Measurements from ENCODE around the gene AMPH.

DNA sequence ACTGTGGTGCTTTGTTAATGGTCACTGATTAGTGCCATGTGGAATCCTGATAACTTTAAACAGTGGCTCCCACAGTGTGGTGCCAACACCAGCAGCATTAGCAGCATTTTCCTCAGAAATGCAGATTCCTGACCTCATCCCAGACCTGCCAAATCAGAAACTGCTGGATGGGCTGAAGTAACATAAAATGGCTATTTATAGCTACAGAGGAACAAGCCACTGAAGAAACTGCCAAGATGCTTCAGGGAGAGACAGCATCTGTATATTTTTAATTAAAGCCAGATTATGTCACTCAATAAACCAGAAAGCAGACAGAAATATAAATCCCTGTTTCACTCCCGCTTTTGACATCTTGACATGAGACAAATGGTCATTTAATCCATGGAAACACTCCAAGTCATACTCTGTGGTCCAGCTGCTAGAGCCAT lies 178.5 kb downstream of the AMPH start:
- TF ChIP-seq, protein P1, sequence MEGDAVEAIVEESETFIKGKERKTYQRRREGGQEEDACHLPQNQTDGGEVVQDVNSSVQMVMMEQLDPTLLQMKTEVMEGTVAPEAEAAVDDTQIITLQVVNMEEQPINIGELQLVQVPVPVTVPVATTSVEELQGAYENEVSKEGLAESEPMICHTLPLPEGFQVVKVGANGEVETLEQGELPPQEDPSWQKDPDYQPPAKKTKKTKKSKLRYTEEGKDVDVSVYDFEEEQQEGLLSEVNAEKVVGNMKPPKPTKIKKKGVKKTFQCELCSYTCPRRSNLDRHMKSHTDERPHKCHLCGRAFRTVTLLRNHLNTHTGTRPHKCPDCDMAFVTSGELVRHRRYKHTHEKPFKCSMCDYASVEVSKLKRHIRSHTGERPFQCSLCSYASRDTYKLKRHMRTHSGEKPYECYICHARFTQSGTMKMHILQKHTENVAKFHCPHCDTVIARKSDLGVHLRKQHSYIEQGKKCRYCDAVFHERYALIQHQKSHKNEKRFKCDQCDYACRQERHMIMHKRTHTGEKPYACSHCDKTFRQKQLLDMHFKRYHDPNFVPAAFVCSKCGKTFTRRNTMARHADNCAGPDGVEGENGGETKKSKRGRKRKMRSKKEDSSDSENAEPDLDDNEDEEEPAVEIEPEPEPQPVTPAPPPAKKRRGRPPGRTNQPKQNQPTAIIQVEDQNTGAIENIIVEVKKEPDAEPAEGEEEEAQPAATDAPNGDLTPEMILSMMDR (IDR thresholded peaks at IDR 0.05), result no peak
- TF ChIP-seq POLR2A (IDR thresholded peaks at IDR 0.05) (no peak), EP300 (IDR thresholded peaks at IDR 0.05) (no peak)

Measured in tibial nerve (tissue), 4 donors.